ENCODE results near the gene COL27A1.
"Not testable (repeated sequence)": the region's sequence is repeated elsewhere in the genome, so short reads cannot be mapped to it uniquely, and the experiment has no call there.

Gene COL27A1

GRCh38 chr9:114123031-114123977 is 32.0 kb upstream of the COL27A1 start:
- DNase-seq: no peak

- DNase-seq: no peak
Measured at GRCh38 chr9:114124138-114124537, 31.2 kb upstream of the COL27A1 start.

GRCh38 chr9:114124666-114125475 is 30.5 kb upstream of the COL27A1 start:
- DNase-seq: no peak

GRCh38 chr9:114125476-114126013 is 29.8 kb upstream of the COL27A1 start:
- DNase-seq: no peak

- no peak for DNase-seq
Measured at GRCh38 chr9:114126247-114127060, 28.9 kb upstream of the COL27A1 start.

GRCh38 chr9:114128759-114129158 is 26.6 kb upstream of the COL27A1 start:
- DNase-seq: not testable (repeated sequence)

GRCh38 chr9:114130141-114130540 is 25.2 kb upstream of the COL27A1 start:
- no peak for DNase-seq

GRCh38 chr9:114130624-114131277 is 24.6 kb upstream of the COL27A1 start:
- DNase-seq: no peak

GRCh38 chr9:114131808-114132549 is 23.4 kb upstream of the COL27A1 start:
- DNase-seq: no peak

- no peak for DNase-seq
Measured at GRCh38 chr9:114132550-114132918, 22.8 kb upstream of the COL27A1 start.

- DNase-seq: no peak
Measured at GRCh38 chr9:114134827-114135396, 20.4 kb upstream of the COL27A1 start.

- no peak for DNase-seq
Measured at GRCh38 chr9:114137831-114138230, 17.5 kb upstream of the COL27A1 start.

GRCh38 chr9:114138552-114138971 is 16.8 kb upstream of the COL27A1 start:
- DNase-seq: no peak

GRCh38 chr9:114139071-114139470 is 16.3 kb upstream of the COL27A1 start:
- DNase-seq: no peak

- DNase-seq: no peak
Measured at GRCh38 chr9:114140401-114140800, 14.9 kb upstream of the COL27A1 start.

GRCh38 chr9:114140850-114141249 is 14.5 kb upstream of the COL27A1 start:
- DNase-seq: no peak

- DNase-seq: no peak
Measured at GRCh38 chr9:114141553-114142402, 13.6 kb upstream of the COL27A1 start.

GRCh38 chr9:114143234-114143633 is 12.1 kb upstream of the COL27A1 start:
- no peak for DNase-seq

- no peak for DNase-seq
Measured at GRCh38 chr9:114146735-114147134, 8.6 kb upstream of the COL27A1 start.

GRCh38 chr9:114149181-114149580 is 6.2 kb upstream of the COL27A1 start:
- DNase-seq: no peak
